H1 (cell line): ENCODE data around the gene NME3. TPM values are rescaled to one million over a fixed set of nuclear protein-coding genes. Genes with fewer than 3 reads are reported as not detected.

ENCODE experiments used
- CTCF ChIA-PET: fragments of 300-600 bp; sonication (Branson Sonifier 250); formaldehyde crosslinking; loops from one replicate; lab custom pipeline; 2021; ENCODE audit not compliant: partially characterized antibody; lab: Charles Lee
- POLR2A ChIA-PET: fragments of 300-600 bp; sonication (Branson Sonifier 250); formaldehyde crosslinking; loops from one replicate; lab custom pipeline; 2021; ENCODE audit warnings: inconsistent platforms; ENCODE audit not compliant: partially characterized antibody; lab: Charles Lee
- DNase-seq, 2 experiments: peaks; one replicate each; pipeline versions ENCODE4 v3.0.0 to v3.0.0-alpha.2; 2010 to 2022; ENCODE audit warnings: low spot score in 2 of 2, low read depth in 1 of 2, mixed read lengths in 1 of 2
- FAIRE-seq: peaks from 2 replicates; lab custom pipeline; 2011; peaks lifted over from hg19 to GRCh38; lab: Jason Lieb, UNC
- H2AFZ ChIP-seq: 2 replicates; pipeline ENCODE4 v1.8.1; 2012; ENCODE audit warnings: low read length, inconsistent platforms
- H2AK5ac ChIP-seq: 2 replicates; pipeline ENCODE4 v1.6.1; 2013; ENCODE audit warnings: low read depth, low read length
- H2BK120ac ChIP-seq: replicated peaks from 2 replicates; pipeline ENCODE3; 2013; ENCODE audit warnings: low read depth, low read length, inconsistent platforms
- H2BK12ac ChIP-seq: 2 replicates; pipeline ENCODE4 v1.6.1; 2013; ENCODE audit warnings: low read depth, low read length
- H2BK15ac ChIP-seq: 2 replicates; pipeline ENCODE4 v1.6.1; 2013; ENCODE audit warnings: low read length
- H2BK20ac ChIP-seq: 2 replicates; pipeline ENCODE4 v1.6.1; 2013; ENCODE audit warnings: low read length
- H2BK5ac ChIP-seq: 2 replicates; pipeline ENCODE4 v1.6.1; 2013; ENCODE audit warnings: low read depth, low read length
- H3K14ac ChIP-seq: 2 replicates; pipeline ENCODE4 v1.6.1; 2013; ENCODE audit warnings: inconsistent platforms; ENCODE audit not compliant: insufficient read length
- H3K18ac ChIP-seq: 2 replicates; pipeline ENCODE4 v1.6.1; 2013; ENCODE audit warnings: low read length; ENCODE audit errors: extremely low read depth
- H3K23ac ChIP-seq: 2 replicates; pipeline ENCODE4 v1.6.1; 2013; ENCODE audit warnings: inconsistent platforms; ENCODE audit not compliant: insufficient read length
- H3K23me2 ChIP-seq: 2 replicates; pipeline ENCODE4 v1.6.1; 2013; ENCODE audit warnings: low read depth, low read length
- H3K27ac ChIP-seq: 2 replicates; pipeline ENCODE4 v1.6.1; 2011; ENCODE audit warnings: low read depth, low read length, inconsistent platforms
- H3K27me3 ChIP-seq, 4 experiments: replicated peaks in 1 of 4; 1 replicate in 1 of 4; 2 replicates in 3 of 4; pipeline versions ENCODE4 v1.6.1 to v1.8.1; 2011 to 2013; ENCODE audit warnings: low read length in 3 of 4, mild to moderate bottlenecking in 3 of 4, inconsistent platforms in 2 of 4, mixed read lengths in 2 of 4, moderate library complexity in 1 of 4; ENCODE audit not compliant: control insufficient read depth in 3 of 4, insufficient read depth in 3 of 4; ENCODE audit errors: extremely low read depth in 1 of 4
- H3K36me3 ChIP-seq, 4 experiments: 2 replicates each; pipeline versions ENCODE4 v1.6.1 to v1.8.1; 2011 to 2013; ENCODE audit warnings: mild to moderate bottlenecking in 4 of 4, low read length in 3 of 4, moderate library complexity in 2 of 4, control low read depth in 1 of 4, inconsistent platforms in 1 of 4; ENCODE audit not compliant: insufficient read depth in 4 of 4, control insufficient read depth in 2 of 4
- H3K4ac ChIP-seq: replicated peaks from 2 replicates; pipeline ENCODE3; 2013; ENCODE audit warnings: low read length, low read depth, mixed read lengths, inconsistent platforms; ENCODE audit not compliant: insufficient read length
- H3K4me1 ChIP-seq, 4 experiments: replicated peaks in 1 of 4; 1 replicate in 1 of 4; 2 replicates in 3 of 4; pipeline versions ENCODE4 v1.6.1 to v1.8.1; 2011 to 2013; ENCODE audit warnings: low read length in 3 of 4, inconsistent platforms in 2 of 4, mixed read lengths in 1 of 4; ENCODE audit not compliant: insufficient read depth in 4 of 4, control insufficient read depth in 3 of 4
- H3K4me2 ChIP-seq, 2 experiments: 2 replicates each; pipeline versions ENCODE4 v1.6.1 to v1.8.1; 2011 to 2013; ENCODE audit warnings: low read depth in 2 of 2, low read length in 2 of 2, control low read depth in 1 of 2, inconsistent platforms in 1 of 2, mild to moderate bottlenecking in 1 of 2; ENCODE audit not compliant: insufficient read depth in 1 of 2
- H3K4me3 ChIP-seq, 4 experiments: fragments of 200-600, 300-600 bp in 1 of 4; sonication (generic), shearing (Covaris generic), sonication (Bioruptor Twin) in 1 of 4; 2 replicates each; pipeline versions ENCODE4 v1.5.1 to v1.8.1; 2011 to 2016; ENCODE audit warnings: low read length in 4 of 4, low read depth in 3 of 4, control low read depth in 2 of 4, inconsistent platforms in 2 of 4, mild to moderate bottlenecking in 2 of 4, mixed read lengths in 1 of 4, moderate library complexity in 1 of 4; ENCODE audit not compliant: insufficient read depth in 2 of 4; ENCODE audit errors: extremely low read depth in 1 of 4
- H3K56ac ChIP-seq: replicated peaks from 2 replicates; pipeline ENCODE3; 2013; ENCODE audit warnings: low read depth, mild to moderate bottlenecking, mixed read lengths, low read length, inconsistent platforms; ENCODE audit not compliant: insufficient read length
- H3K79me1 ChIP-seq: 2 replicates; pipeline ENCODE4 v1.6.1; 2013; ENCODE audit warnings: low read depth, low read length, control low read depth
- H3K79me2 ChIP-seq, 2 experiments: 2 replicates each; pipeline versions ENCODE4 v1.6.1 to v1.8.1; 2012 to 2013; ENCODE audit warnings: low read length in 2 of 2, mild to moderate bottlenecking in 2 of 2, inconsistent platforms in 1 of 2; ENCODE audit not compliant: insufficient read depth in 2 of 2, control insufficient read depth in 1 of 2
- H3K9ac ChIP-seq, 4 experiments: replicated peaks in 1 of 4; 1 replicate in 1 of 4; 2 replicates in 3 of 4; pipeline versions ENCODE4 v1.6.1 to v1.8.1; 2011 to 2013; ENCODE audit warnings: low read depth in 3 of 4, low read length in 3 of 4, control low read depth in 2 of 4, mild to moderate bottlenecking in 2 of 4, moderate library complexity in 2 of 4, inconsistent platforms in 1 of 4; ENCODE audit errors: extremely low read depth in 1 of 4
- H3K9me3 ChIP-seq, 2 experiments: 2 replicates each; pipeline versions ENCODE4 v1.6.1 to v1.8.1; 2012 to 2013; ENCODE audit warnings: mild to moderate bottlenecking in 2 of 2, moderate library complexity in 2 of 2, control low read depth in 1 of 2, inconsistent platforms in 1 of 2, low read depth in 1 of 2, low read length in 1 of 2, mixed read lengths in 1 of 2; ENCODE audit not compliant: insufficient read depth in 2 of 2
- H4K20me1 ChIP-seq, 2 experiments: replicated peaks in 1 of 2; 2 replicates each; pipeline versions ENCODE3 to v1.8.1; 2011 to 2013; ENCODE audit warnings: inconsistent platforms in 2 of 2, low read length in 2 of 2, mild to moderate bottlenecking in 1 of 2; ENCODE audit not compliant: insufficient read depth in 2 of 2, control insufficient read depth in 1 of 2
- H4K5ac ChIP-seq: 2 replicates; pipeline ENCODE4 v1.6.1; 2013; ENCODE audit warnings: low read length, low read depth, mixed read lengths, inconsistent platforms; ENCODE audit not compliant: insufficient read length
- H4K8ac ChIP-seq: 2 replicates; pipeline ENCODE4 v1.8.0; 2013; ENCODE audit warnings: mild to moderate bottlenecking, moderate library complexity, low read length, inconsistent platforms; ENCODE audit not compliant: insufficient read depth; ENCODE audit errors: extremely low read depth
- H4K91ac ChIP-seq: replicated peaks from 2 replicates; pipeline ENCODE3; 2013; ENCODE audit warnings: low read length, mixed read lengths, inconsistent platforms; ENCODE audit not compliant: insufficient read length
- ATF3 ChIP-seq: IDR thresholded peaks from 2 replicates; pipeline ENCODE4 v1.6.1; 2011; ENCODE audit warnings: low read depth, mild to moderate bottlenecking, low read length; ENCODE audit not compliant: insufficient read depth
- BRCA1 ChIP-seq: IDR thresholded peaks from 2 replicates; pipeline ENCODE4 v1.6.1; 2012; ENCODE audit warnings: low read depth, low read length, improper control_type of control experiment
- CEBPB ChIP-seq: IDR thresholded peaks from 2 replicates; pipeline ENCODE4 v1.6.1; 2012; ENCODE audit warnings: low read depth, low read length
- NANOG ChIP-seq: IDR thresholded peaks from 2 replicates; pipeline ENCODE4 v1.6.1; 2011; ENCODE audit warnings: low read length, low read depth, mild to moderate bottlenecking, inconsistent platforms; ENCODE audit not compliant: insufficient read depth, poor library complexity, severe bottlenecking
- SP1 ChIP-seq: IDR thresholded peaks from 2 replicates; pipeline ENCODE4 v1.6.1; 2011; ENCODE audit warnings: low read depth, low read length
- SRF ChIP-seq: IDR thresholded peaks from 2 replicates; pipeline ENCODE4 v1.6.1; 2011; ENCODE audit warnings: mild to moderate bottlenecking, low read depth, low read length, moderate library complexity
- TEAD4 ChIP-seq: IDR thresholded peaks from 2 replicates; pipeline ENCODE4 v1.6.1; 2012; ENCODE audit warnings: low read depth, low read length, inconsistent platforms, mixed read lengths
- WGBS, 2 experiments: shearing (Covaris generic) in 1 of 2; methylation state at CpG; one replicate each; pipeline versions ENCODE4 v1.1.6 to v1.1.7; 2013 to 2015; ENCODE audit warnings: low lambda C conversion rate in 2 of 2, mixed read lengths in 2 of 2, inconsistent platforms in 1 of 2, low coverage in 1 of 2, missing lambda C conversion rate in 1 of 2; ENCODE audit not compliant: insufficient replicate concordance in 2 of 2, insufficient coverage in 1 of 2, insufficient read length in 1 of 2; ENCODE audit errors: extremely low coverage in 1 of 2, missing lambda C conversion rate in 1 of 2; 5-methylcytosine and 5-hydroxymethylcytosine counted together
- polyA plus RNA-seq, 7 experiments: library from polyadenylated mRNA; depleted of rRNA in 3 of 7; stranded (reverse) in 5 of 7; unstranded in 2 of 7; fragments of >200 nt in 5 of 7; fragments of 200-250 nt in 2 of 7; gene quantifications; 1 replicate in 5 of 7; 2 replicates in 1 of 7; 4 replicates in 1 of 7; pipeline versions ENCODE4 v1.2.1 to v1.2.3, GENCODE V29; 2011 to 2013; ENCODE audit warnings: missing spikeins in 2 of 7, mixed read lengths in 2 of 7
- total RNA-seq: library from RNA; stranded (reverse); fragmentation: NEBNext Ultra II Directional; extraction: Animal tissue kit (Norgen Biotek cat#: 25700); gene quantifications from 2 replicates; pipeline ENCODE4 v1.2.1, GENCODE V29; 2021
- TF ChIP-seq, protein P1 (sequence below): IDR thresholded peaks from 2 replicates; pipeline ENCODE4 v1.6.1; 2012; ENCODE audit warnings: inconsistent platforms

Gene NME3
- total and polyA plus RNA-seq, 2 of the 8 experiments (the other 6 are each of a cell fraction or from before 2014, with no cell fraction given), result 72.5 to 163 TPM

DNA sequence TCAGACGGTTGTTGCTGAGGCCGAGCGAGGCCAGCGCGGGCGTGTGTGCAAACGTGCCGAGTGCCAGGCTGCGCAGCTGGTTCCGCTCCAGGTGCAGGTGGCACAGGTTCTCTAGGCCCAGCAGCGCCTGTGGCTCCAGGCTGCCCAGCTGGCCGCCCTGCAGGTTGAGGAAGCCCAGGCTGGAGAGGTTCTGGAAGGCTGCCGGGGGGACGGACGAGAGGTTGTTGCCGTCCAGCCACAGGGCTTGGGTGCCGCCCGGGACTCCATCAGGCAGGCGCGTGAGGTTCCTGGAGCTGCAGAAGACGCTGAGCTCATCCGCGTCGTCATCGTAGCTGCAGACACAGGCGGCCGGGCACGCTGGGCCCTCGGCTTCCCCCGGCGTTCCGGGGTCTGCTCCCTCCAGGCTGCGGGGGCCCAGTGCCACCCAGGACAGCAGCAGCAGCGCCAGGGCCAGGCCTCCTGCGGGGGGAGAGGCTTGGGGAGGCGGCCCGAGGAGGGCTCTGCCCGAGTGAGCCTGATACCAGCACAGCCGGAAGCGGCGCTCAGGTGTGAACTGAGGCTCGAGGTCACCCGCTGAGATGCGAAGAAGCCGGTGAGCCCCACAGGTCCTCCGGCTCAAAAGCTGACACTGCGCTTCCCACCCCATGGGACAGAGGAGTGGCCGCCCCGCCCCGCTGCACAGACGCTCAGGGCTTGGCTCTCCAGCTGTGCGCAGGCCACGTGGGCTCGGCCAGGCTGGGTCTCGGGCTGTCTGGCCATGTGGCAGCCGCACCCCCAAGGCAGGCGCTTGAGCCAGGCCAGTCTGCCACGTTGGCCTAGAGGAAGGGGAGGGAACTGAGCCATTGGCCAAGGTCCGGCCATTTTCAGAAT is 20.8 kb upstream of the NME3 start:
- TF ChIP-seq, protein P1, sequence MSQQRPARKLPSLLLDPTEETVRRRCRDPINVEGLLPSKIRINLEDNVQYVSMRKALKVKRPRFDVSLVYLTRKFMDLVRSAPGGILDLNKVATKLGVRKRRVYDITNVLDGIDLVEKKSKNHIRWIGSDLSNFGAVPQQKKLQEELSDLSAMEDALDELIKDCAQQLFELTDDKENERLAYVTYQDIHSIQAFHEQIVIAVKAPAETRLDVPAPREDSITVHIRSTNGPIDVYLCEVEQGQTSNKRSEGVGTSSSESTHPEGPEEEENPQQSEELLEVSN, result no peak
- no peak for TF ChIP-seq SP1
- TF ChIP-seq SRF, result no peak
- no peak for TF ChIP-seq CEBPB
- no peak for TF ChIP-seq NANOG
- TF ChIP-seq TEAD4, result no peak
- no peak for TF ChIP-seq BRCA1
- no peak for TF ChIP-seq ATF3
- H2BK120ac ChIP-seq, result no peak overlapping the region
- H3K36me3 ChIP-seq, result peaks cover 0 to 37% (median 2%) of the 10 kb centered on the region in 4 experiments; a peak in 4 of 8 replicates
- no peak overlapping the region for H3K14ac ChIP-seq
- no peak overlapping the region for H2BK20ac ChIP-seq
- H3K23ac ChIP-seq, result no peak overlapping the region
- H3K56ac ChIP-seq, result no peak overlapping the region
- POLR2A ChIA-PET, result interaction anchor here (0.6 to 4.2 kb wide), 7 partner anchors 8 to 114 kb away, joined by 3 to 26 read pairs (median 4); partner anchors contain the start of genes EME2, JPT2, MRPS34 and NME3
- H4K8ac ChIP-seq, result peak overlapping the region; percentile 5; the same call in 1 of the 2 replicates
- H3K18ac ChIP-seq, result no peak overlapping the region
- no peak overlapping the region for H2BK15ac ChIP-seq
- FAIRE-seq (no peak), DNase-seq (no peak)
- peaks cover under 1 to 3% of the 10 kb centered on the region in 2 experiments for H4K20me1 ChIP-seq
- H3K4me3 ChIP-seq, result no peak overlapping the region
- H2AK5ac ChIP-seq, result no peak overlapping the region
- H3K4me2 ChIP-seq, result no peak overlapping the region
- no peaks in the 10 kb centered on the region for H3K4me1 ChIP-seq
- peaks cover under 1% of the 10 kb centered on the region for H3K79me1 ChIP-seq
- no peak overlapping the region for H4K5ac ChIP-seq
- WGBS, 2 experiments, result 94% methylated on average over 43 of the region's 59 CpGs; no CpG with 5 or more reads in 1 of the 2 experiments
- H2BK5ac ChIP-seq, result no peak overlapping the region
- no peak overlapping the region for H3K9ac ChIP-seq
- H3K9me3 ChIP-seq, result peaks cover 0 to 1% of the 10 kb centered on the region in 2 experiments; a peak in 1 of 4 replicates
- CTCF ChIA-PET, result interaction anchor here (1.0 to 2.2 kb wide), 8 partner anchors 10 to 68 kb away, joined by 3 to 6 read pairs (median 4); partner anchors contain the start of genes NUBP2 and SPSB3
- H3K4ac ChIP-seq, result no peak overlapping the region
- H3K27me3 ChIP-seq, result no peaks in the 10 kb centered on the region
- H3K79me2 ChIP-seq, result no peaks in the 10 kb centered on the region; a peak in 2 of 4 replicates
- H2BK12ac ChIP-seq, result no peak overlapping the region
- no peak overlapping the region for H3K27ac ChIP-seq
- no peaks in the 10 kb centered on the region for H3K23me2 ChIP-seq
- H2AFZ ChIP-seq, result no peak overlapping the region
- H4K91ac ChIP-seq, result no peak overlapping the region
